ENCODE data around the gene MAEA. TPM values are rescaled to one million over a fixed set of nuclear protein-coding genes. Genes with fewer than 3 reads are reported as not detected.
"Not testable (repeated sequence)": the region's sequence is repeated elsewhere in the genome, so short reads cannot be mapped to it uniquely, and the experiment has no call there.

Gene MAEA
- total RNA-seq, 2 donors from 2014 or later = 38.4 to 48.4 TPM

GRCh38 chr4:1327526-1328266 is 38.0 kb downstream of the MAEA start:
- H3K4me3 Mint-ChIP-seq = no peak overlapping the region
- no peak overlapping the region for H3K27ac Mint-ChIP-seq

DNA sequence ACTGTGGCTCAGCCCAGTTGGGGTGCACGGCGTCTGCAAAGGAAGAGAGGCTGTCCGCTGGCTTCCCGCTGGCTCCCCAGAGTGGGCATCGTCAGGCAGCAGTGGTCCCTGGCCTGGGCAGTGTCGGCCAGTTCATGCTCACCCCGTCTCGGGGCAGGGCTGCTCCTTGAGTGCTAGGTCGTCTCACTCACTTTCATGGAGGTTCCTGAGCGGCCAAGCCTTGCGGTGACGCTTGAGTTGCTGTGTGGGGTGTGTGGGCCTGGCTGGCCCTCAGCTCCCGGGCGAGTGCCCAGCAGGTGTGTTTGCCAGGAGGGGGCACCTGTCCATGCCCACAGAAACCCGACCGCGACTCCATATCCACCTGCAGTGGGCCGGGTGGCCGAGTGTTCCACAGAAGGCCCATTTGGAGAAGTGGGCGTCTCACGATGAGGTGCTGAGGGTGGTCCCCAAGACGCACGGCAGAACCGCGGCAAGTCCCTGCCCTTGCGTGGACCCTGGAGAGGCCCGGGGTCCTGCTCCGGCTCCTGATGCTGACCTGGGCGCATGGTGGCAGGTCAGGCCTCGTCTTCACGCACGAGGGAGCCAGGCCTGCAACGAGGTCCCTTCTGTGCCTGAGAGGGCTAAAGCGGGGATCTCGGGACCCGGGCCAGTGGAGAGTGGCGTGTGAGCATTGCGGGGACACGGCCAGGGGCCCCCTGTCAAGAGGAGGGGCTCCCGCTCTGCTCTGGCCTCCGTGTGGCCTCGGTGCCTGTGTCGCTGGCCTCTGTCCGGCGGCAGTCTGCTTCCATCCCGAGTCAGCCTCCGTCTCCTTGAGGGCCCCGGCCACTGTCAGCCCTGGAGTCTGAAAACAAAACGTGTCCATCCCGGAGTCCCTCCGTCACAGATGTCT is 38.8 kb downstream of the MAEA start:
- no peak for ATAC-seq (replicated peaks in 1 of 2)
- H3K4me3 Mint-ChIP-seq = no peak overlapping the region
- H3K36me3 Mint-ChIP-seq (ENCODE audit: insufficient read depth in 2 of 2) = peaks cover 2 to 10% of the 10 kb centered on the region in 2 donors
- no peak for DNase-seq
- H3K4me1 Mint-ChIP-seq (ENCODE audit: low read depth) = peaks cover 30% of the 10 kb centered on the region
- no peaks in the 10 kb centered on the region for H3K9me3 Mint-ChIP-seq
- no peak overlapping the region for H3K27ac Mint-ChIP-seq
- H3K27me3 Mint-ChIP-seq (ENCODE audit: low read depth) = no peaks in the 10 kb centered on the region

More at GRCh38 chr4:1327526-1328266, 38.0 kb downstream of the MAEA start:
- peaks cover 30% of the 10 kb centered on the region for H3K4me1 Mint-ChIP-seq (ENCODE audit: low read depth)
- no peaks in the 10 kb centered on the region for H3K9me3 Mint-ChIP-seq
- H3K27me3 Mint-ChIP-seq (ENCODE audit: low read depth) = no peaks in the 10 kb centered on the region
- DNase-seq = no peak
- ATAC-seq (replicated peaks in 1 of 2) = no peak
- peaks cover 2 to 11% of the 10 kb centered on the region in 2 donors for H3K36me3 Mint-ChIP-seq (ENCODE audit: insufficient read depth in 2 of 2)

DNA sequence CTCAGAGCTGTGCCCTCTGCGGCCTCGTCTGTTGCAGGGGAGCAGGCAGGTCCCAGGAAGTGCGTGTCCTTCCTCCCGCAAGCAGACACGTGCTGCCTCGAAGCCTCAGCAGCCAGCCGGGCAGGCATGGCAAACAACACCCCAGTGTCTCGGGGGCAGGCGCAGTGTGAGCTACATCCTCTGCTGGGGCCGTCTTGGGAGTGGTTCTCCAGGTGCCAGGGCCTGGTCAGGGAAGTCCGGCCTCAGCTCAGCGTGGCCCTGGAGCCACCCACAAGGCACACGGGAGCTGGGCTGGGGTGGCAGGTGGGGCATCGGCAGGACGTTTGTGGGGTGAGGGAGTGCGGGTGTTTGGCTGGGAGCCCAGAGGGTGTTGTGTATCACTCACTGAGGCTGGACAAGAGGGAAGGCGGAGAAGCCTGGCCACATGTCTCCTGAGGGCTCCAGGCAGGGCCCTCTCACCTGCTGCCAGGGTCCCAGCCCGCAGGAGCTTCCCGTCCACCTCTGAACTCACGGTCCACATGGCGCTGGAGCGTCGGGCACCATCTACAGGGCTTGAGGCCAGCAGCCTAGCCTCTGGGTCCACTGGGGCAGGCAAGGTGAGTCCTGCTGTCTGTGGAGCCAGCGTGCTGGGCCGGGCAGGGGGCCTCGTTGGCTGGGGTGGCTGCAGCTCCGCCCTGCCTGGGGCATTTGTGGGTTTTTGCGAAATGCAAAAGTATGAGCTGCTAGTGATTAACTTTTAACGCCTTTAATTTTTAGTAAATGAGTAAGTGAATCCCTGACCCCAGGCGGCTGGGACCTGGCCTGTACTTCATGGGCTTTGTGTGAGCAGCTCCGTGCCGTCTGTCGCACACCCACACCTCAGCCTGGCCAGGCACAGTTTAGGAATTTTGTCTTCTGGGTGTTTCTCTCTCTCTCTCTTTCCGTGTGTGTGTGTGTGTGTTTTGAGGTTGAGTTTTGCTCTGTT is 40.0 kb downstream of the MAEA start:
- Mint-ChIP-seq H3K4me1 (ENCODE audit: low read depth) (peaks cover 36% of the 10 kb centered on the region), H3K36me3 (ENCODE audit: insufficient read depth in 2 of 2) (peaks cover 2 to 15% of the 10 kb centered on the region in 2 donors)

DNA sequence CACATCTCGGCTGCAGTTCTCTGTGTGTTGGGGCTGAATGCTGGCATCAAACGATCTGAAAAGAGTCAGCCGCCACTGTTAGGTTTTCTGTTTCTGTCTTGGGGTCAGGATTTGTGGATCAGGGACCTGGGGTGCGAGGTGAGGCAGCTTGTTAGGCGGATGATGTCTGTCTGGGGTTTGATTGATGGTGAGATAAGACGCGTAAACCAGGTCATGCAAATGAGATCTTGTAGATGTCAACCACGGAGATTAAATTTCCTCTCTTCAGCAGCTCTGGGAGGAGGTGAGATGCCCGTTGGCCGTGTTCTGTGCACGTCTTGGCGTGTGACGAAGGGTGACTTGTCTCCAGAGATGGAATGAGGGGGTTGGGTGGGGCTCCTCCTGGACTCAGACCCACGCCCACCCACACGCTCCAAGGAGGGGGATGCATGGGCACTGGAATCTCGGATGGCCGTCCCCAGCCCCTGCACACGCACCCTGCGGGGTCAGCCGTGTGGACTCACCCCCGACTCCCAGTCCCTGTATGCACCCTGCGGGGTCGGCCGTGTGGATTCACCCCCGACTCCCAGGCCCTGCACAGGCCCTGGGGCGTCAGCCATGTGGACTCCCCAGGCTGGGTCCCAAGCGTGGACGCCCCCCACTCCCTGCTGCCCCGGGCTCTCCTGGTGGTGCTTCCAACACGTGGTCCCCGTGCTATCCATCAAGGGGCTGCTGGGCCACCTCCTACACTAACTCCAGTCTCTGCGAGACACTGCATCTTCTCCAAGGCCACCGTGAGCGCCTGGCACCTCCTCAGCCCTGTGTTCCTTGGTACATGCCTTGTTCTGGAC is 41.3 kb downstream of the MAEA start:
- Mint-ChIP-seq H3K27ac (peak overlapping the region; percentile 1), H3K27me3 (ENCODE audit: low read depth) (no peaks in the 10 kb centered on the region), H3K4me1 (ENCODE audit: low read depth) (peaks cover 42% of the 10 kb centered on the region), H3K36me3 (ENCODE audit: insufficient read depth in 2 of 2) (peaks cover 7 to 21% of the 10 kb centered on the region in 2 donors), H3K4me3 (peak overlapping the region; percentile 48 to 64), H3K9me3 (no peaks in the 10 kb centered on the region)
- DNase-seq (peak; percentile 63 to 70), ATAC-seq (replicated peaks in 1 of 2) (peak; percentile 83 to 87)

More for the DNA sequence above, 40.0 kb downstream of the MAEA start:
- DNase-seq = no peak
- ATAC-seq (replicated peaks in 1 of 2) = no peak
- Mint-ChIP-seq H3K9me3 (no peaks in the 10 kb centered on the region), H3K27me3 (ENCODE audit: low read depth) (no peaks in the 10 kb centered on the region), H3K4me3 (peak overlapping the region; percentile 48 to 64), H3K27ac (peak overlapping the region; percentile 84)

DNA sequence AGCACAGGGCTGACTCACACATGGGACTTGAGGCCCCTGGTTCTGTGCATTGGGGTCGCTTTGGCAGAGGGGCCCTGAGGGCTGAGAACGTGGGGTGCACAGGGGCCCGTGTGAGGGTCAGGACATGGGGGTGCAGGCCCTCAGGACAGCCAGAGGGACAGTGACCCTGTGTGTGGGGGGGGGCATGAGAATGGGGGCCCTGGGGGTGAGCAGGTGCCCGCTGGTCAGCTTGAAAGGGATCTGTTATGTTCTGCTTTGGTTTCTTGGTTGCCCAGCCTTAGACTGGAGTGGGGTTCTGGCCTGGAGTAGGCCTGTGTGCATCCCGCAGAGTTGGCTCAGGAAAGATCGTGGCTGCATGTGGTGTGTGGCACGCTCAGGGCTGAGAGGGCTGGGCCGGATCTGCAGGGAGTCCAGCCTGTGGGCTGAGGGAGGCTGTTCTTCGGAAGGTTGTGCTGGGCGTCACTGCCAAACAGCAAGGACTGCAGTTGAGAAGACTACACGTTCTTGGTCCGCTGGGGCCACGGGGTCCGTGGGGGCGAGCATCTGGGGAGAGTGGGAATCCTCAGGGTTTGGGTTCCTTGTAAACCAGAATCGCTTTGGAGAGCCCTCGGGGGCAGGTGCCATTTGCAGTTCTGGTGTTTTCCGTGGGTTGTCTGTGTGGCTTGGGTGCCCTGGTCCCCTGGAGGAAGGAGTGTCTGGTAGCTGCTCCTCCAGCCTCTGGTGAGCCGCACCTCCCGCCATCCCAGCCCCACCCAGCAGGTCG is 42.1 kb downstream of the MAEA start:
- DNase-seq (no peak), ATAC-seq (replicated peaks in 1 of 2) (no peak)
- Mint-ChIP-seq H3K4me1 (ENCODE audit: low read depth) (peaks cover 42% of the 10 kb centered on the region), H3K9me3 (no peaks in the 10 kb centered on the region), H3K27me3 (ENCODE audit: low read depth) (no peaks in the 10 kb centered on the region), H3K27ac (no peak overlapping the region), H3K4me3 (peak overlapping the region; percentile 20 to 39), H3K36me3 (ENCODE audit: insufficient read depth in 2 of 2) (peaks cover 12 to 28% of the 10 kb centered on the region in 2 donors)

DNA sequence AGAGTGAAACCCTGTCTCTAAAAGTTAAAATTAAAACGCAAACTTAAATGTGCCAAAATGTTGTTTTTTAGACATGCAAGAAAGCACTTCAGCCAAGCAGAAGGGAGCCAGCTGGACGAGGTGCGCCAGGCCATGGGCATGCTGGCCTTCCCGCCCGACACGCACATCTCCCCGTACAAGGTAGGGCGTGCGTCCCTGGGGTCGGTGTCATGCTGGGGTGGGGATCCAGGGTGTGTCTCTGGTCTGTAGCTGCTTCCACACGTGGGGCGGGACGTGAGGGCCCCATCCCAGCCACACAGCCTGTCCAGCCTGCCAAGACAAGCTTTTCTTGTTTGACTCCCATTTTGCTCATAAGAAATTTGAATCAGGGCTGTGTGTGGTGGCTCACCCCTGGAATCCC is 43.0 kb downstream of the MAEA start:
- Mint-ChIP-seq H3K27ac (no peak overlapping the region), H3K4me1 (ENCODE audit: low read depth) (peaks cover 51% of the 10 kb centered on the region), H3K9me3 (peaks cover 0 to 3% of the 10 kb centered on the region in 2 donors), H3K27me3 (ENCODE audit: low read depth) (no peaks in the 10 kb centered on the region), H3K36me3 (ENCODE audit: insufficient read depth in 2 of 2) (peaks cover 20 to 37% of the 10 kb centered on the region in 2 donors), H3K4me3 (no peak overlapping the region)
- DNase-seq = no peak
- no peak for ATAC-seq (replicated peaks in 1 of 2)

DNA sequence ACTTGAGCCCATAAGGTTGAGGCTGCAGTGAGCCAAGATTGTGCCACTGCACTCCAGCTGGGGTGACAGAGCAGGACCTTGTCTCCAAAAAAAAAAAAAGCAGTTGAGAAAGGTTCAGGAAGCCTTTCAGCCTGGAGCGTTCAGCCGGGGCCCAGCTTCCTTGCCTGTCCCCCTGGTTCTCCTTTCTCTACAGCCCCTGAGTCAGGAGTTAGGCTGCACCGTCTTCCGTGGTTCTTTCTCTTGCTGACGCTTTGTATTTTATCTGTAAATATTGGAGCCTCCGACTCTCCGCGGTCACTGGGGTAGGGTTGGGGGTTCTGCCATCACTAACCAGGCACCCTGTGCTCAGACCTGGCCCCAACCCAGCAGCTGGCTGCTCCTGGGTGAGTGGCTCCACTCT is 43.6 kb downstream of the MAEA start:
- no peaks in the 10 kb centered on the region for H3K27me3 Mint-ChIP-seq (ENCODE audit: low read depth)
- H3K4me3 Mint-ChIP-seq = no peak overlapping the region
- no peak for DNase-seq
- H3K9me3 Mint-ChIP-seq = peaks cover 0 to 3% of the 10 kb centered on the region in 2 donors
- H3K4me1 Mint-ChIP-seq (ENCODE audit: low read depth) = peaks cover 55% of the 10 kb centered on the region
- ATAC-seq (replicated peaks in 1 of 2) = no peak
- no peak overlapping the region for H3K27ac Mint-ChIP-seq
- H3K36me3 Mint-ChIP-seq (ENCODE audit: insufficient read depth in 2 of 2) = peaks cover 23 to 40% of the 10 kb centered on the region in 2 donors

DNA sequence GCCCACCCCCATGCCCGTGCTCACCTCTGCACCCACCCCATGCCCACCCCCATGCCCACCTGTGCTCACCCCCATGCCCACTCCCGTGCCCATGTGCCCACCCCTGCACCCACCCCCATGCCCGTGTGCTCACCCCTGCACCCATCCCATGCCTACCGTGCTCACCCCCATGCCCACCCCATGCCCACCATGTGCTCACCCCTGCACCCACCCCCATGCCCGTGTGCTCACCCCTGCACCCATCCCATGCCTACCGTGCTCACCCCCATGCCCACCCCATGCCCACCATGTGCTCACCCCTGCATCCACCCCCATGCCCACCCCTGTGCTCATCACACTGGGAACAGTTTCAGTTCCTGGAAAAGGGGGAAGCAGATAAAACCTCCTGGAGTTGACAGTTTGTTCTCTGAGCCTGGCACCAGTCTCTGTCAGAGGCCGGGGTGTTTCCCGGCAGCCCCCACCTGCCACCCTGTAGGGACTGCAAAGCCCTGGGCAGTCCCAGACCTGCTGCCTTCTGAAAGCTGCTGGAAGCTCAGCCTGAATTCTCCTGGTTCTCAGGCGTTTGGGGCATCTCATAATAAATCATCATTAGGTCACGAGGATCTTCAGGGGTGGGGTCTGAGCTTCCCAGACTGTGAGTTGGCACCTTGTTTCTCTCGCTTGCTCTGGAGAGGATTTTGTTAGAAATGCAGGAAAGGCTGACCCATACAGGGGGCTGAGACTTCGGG is 44.3 kb downstream of the MAEA start:
- not testable (repeated sequence) for ATAC-seq (replicated peaks in 1 of 2); DNase-seq; H3K9me3 Mint-ChIP-seq; H3K27me3 Mint-ChIP-seq (ENCODE audit: low read depth)
- Mint-ChIP-seq H3K4me1 (ENCODE audit: low read depth) (peaks cover 52% of the 10 kb centered on the region), H3K27ac (peak overlapping the region; percentile 45), H3K4me3 (peak overlapping the region in 1 of 2 donors; percentile 5), H3K36me3 (ENCODE audit: insufficient read depth in 2 of 2) (peaks cover 26 to 41% of the 10 kb centered on the region in 2 donors)

- Mint-ChIP-seq H3K27me3 (ENCODE audit: low read depth) (no peaks in the 10 kb centered on the region), H3K36me3 (ENCODE audit: insufficient read depth in 2 of 2) (peaks cover 27 to 43% of the 10 kb centered on the region in 2 donors), H3K9me3 (peaks cover 0 to 3% of the 10 kb centered on the region in 2 donors), H3K27ac (no peak overlapping the region), H3K4me1 (ENCODE audit: low read depth) (peaks cover 47% of the 10 kb centered on the region), H3K4me3 (peak overlapping the region in 1 of 2 donors; percentile 5)
- no peak for DNase-seq
- no peak for ATAC-seq (replicated peaks in 1 of 2)
Observed at GRCh38 chr4:1334579-1334895, 44.8 kb downstream of the MAEA start.

- peak overlapping the region in 1 of 2 donors; percentile 9 for H3K4me3 Mint-ChIP-seq
- not testable (repeated sequence) for H3K27me3 Mint-ChIP-seq (ENCODE audit: low read depth); H3K9me3 Mint-ChIP-seq
- ATAC-seq (replicated peaks in 1 of 2) (peak in 1 of 2 donors; percentile 16), DNase-seq (peak in 1 of 2 donors; percentile 42)
- H3K27ac Mint-ChIP-seq = peak overlapping the region; percentile 61
- H3K4me1 Mint-ChIP-seq (ENCODE audit: low read depth) = peaks cover 40% of the 10 kb centered on the region
- H3K36me3 Mint-ChIP-seq (ENCODE audit: insufficient read depth in 2 of 2) = peaks cover 25 to 41% of the 10 kb centered on the region in 2 donors
Observed at GRCh38 chr4:1335193-1335883, 45.6 kb downstream of the MAEA start.
